B cell (primary cell): Measurements from ENCODE around the gene MBP. TPM values are rescaled to one million over a fixed set of nuclear protein-coding genes. Genes with fewer than 3 reads are reported as not detected.

ENCODE experiments used
- ATAC-seq: fragments of 200-7000 bp; cut with Tn5 transposase; one replicate; pipeline ENCODE4 v1.10.0; 2021; ENCODE audit warnings: low read depth, mild to moderate bottlenecking, moderate number of reproducible peaks, moderate library complexity
- CTCF ChIA-PET: fragments of 350-600 bp; sonication (Branson Sonifier 250); formaldehyde crosslinking; loops from one replicate; lab custom pipeline; 2021; ENCODE audit warnings: antibody characterized with exemption, inconsistent platforms; lab: Charles Lee
- POLR2A ChIA-PET: fragments of 350-600 bp; sonication (Branson Sonifier 250); formaldehyde crosslinking; loops from one replicate; lab custom pipeline; 2021; ENCODE audit warnings: antibody characterized with exemption; lab: Charles Lee
- DNase-seq: peaks from one replicate; pipeline ENCODE4 v3.0.0; 2013
- H2AFZ ChIP-seq: 2 replicates; pipeline ENCODE4 v1.6.1; 2012; ENCODE audit warnings: mild to moderate bottlenecking, low read depth, low read length; ENCODE audit not compliant: insufficient read depth, poor library complexity, severe bottlenecking
- H3K27ac ChIP-seq, 2 donors: 1 replicate in 1 of 2; 2 replicates in 1 of 2; pipeline ENCODE4 v1.5.1; 2012 to 2013; ENCODE audit warnings: low read length in 2 of 2, mild to moderate bottlenecking in 2 of 2, moderate library complexity in 1 of 2
- H3K27me3 ChIP-seq, 4 experiments: fragments of 200-600 bp in 1 of 4; sonication (generic) in 1 of 4; replicated peaks in 1 of 4; 1 replicate in 2 of 4; 2 replicates in 2 of 4; pipeline versions ENCODE4 v1.6.1 to v1.7.0; 2013 to 2016; ENCODE audit warnings: low read length in 3 of 4, mild to moderate bottlenecking in 2 of 4, mixed read lengths in 1 of 4, moderate library complexity in 1 of 4; ENCODE audit not compliant: insufficient read depth in 4 of 4, control insufficient read depth in 3 of 4; ENCODE audit errors: control extremely low read depth in 1 of 4
- H3K36me3 ChIP-seq, 2 experiments: replicated peaks in 1 of 2; 1 replicate in 1 of 2; 2 replicates in 1 of 2; pipeline versions ENCODE4 v1.6.1 to v1.7.1; 2013; ENCODE audit warnings: low read length in 1 of 2; ENCODE audit not compliant: insufficient read depth in 2 of 2, control insufficient read depth in 1 of 2; ENCODE audit errors: control extremely low read depth in 1 of 2, extremely low read depth in 1 of 2
- H3K4me1 ChIP-seq, 2 donors: fragments of 200-600 bp in 1 of 2; sonication (generic) in 1 of 2; 1 replicate in 1 of 2; 2 replicates in 1 of 2; pipeline versions ENCODE4 v1.5.1 to v1.6.1; 2013 to 2017; ENCODE audit warnings: low read length in 2 of 2; ENCODE audit not compliant: control insufficient read depth in 2 of 2, insufficient read depth in 2 of 2
- H3K4me2 ChIP-seq: replicated peaks from 2 replicates; pipeline ENCODE3; 2012; ENCODE audit warnings: mild to moderate bottlenecking, low read depth, low read length; ENCODE audit not compliant: poor library complexity, severe bottlenecking
- H3K4me3 ChIP-seq, 5 experiments: fragments of 200-600 bp in 1 of 5; sonication (generic) in 1 of 5; 1 replicate in 3 of 5; 2 replicates in 2 of 5; pipeline versions ENCODE4 v1.5.1 to v1.7.0; 2011 to 2016; ENCODE audit warnings: low read length in 4 of 5, mild to moderate bottlenecking in 4 of 5, low read depth in 2 of 5, control low read depth in 1 of 5, moderate library complexity in 1 of 5; ENCODE audit not compliant: insufficient read depth in 1 of 5; ENCODE audit errors: control extremely low read depth in 1 of 5, extremely low read depth in 1 of 5
- H3K79me2 ChIP-seq: fragments of 200-600 bp; sonication (generic); one replicate; pipeline ENCODE4 v1.6.0; 2016; ENCODE audit warnings: low read length; ENCODE audit not compliant: control insufficient read depth, insufficient read depth
- H3K9ac ChIP-seq: fragments of 200-600 bp; sonication (generic); 2 replicates; pipeline ENCODE4 v1.6.1; 2017; ENCODE audit warnings: mild to moderate bottlenecking, low read length, moderate library complexity
- H3K9me3 ChIP-seq, 3 donors: one replicate each; pipeline versions ENCODE4 v1.6.1 to v1.7.1; 2013; ENCODE audit warnings: low read length in 2 of 3; ENCODE audit not compliant: control insufficient read depth in 2 of 3, insufficient read depth in 1 of 3; ENCODE audit errors: control extremely low read depth in 1 of 3
- H4K20me1 ChIP-seq: 2 replicates; pipeline ENCODE4 v1.6.0; 2012; ENCODE audit warnings: mild to moderate bottlenecking, low read length; ENCODE audit not compliant: insufficient read depth, control insufficient read depth, poor library complexity, severe bottlenecking
- H3K27ac Mint-ChIP-seq: one replicate; pipeline ENCODE4 v1.8.0; 2021; ENCODE audit warnings: mixed read lengths
- H3K27me3 Mint-ChIP-seq: one replicate; pipeline ENCODE4 v1.8.0; 2021; ENCODE audit warnings: mixed read lengths
- H3K4me1 Mint-ChIP-seq: one replicate; pipeline ENCODE4 v1.8.0; 2021; ENCODE audit warnings: mixed read lengths
- H3K4me3 Mint-ChIP-seq: one replicate; pipeline ENCODE4 v1.8.0; 2021; ENCODE audit warnings: mixed read lengths
- H3K9me3 Mint-ChIP-seq: one replicate; pipeline ENCODE4 v1.8.0; 2022; ENCODE audit warnings: mixed read lengths; ENCODE audit not compliant: insufficient read depth
- EZH2 ChIP-seq: IDR thresholded peaks from 2 replicates; pipeline ENCODE4 v1.6.1; 2012; ENCODE audit warnings: borderline replicate concordance, low read depth, mild to moderate bottlenecking, moderate library complexity, low read length; ENCODE audit not compliant: insufficient read depth, poor library complexity, severe bottlenecking
- WGBS: methylation state at CpG from one replicate; pipeline ENCODE4 v1.1.5; 2013; ENCODE audit warnings: missing lambda C conversion rate; ENCODE audit not compliant: insufficient coverage; 5-methylcytosine and 5-hydroxymethylcytosine counted together
- intact Hi-C: fragments of 100-400 bp; cut with micrococcal nuclease; formaldehyde crosslinking; loops from one replicate; pipeline ENCODE4 v1.10.0; 2022
- polyA plus RNA-seq: library from polyadenylated mRNA; depleted of rRNA; stranded (reverse); fragments of >200 nt; gene quantifications from 2 replicates; pipeline ENCODE4 v1.2.3, GENCODE V29; 2012
- total RNA-seq, 2 donors: library from RNA; stranded (reverse); fragments of 120-200 nt in 1 of 2; gene quantifications; 1 replicate in 1 of 2; 2 replicates in 1 of 2; pipeline versions ENCODE4 v1.2.3 to v1.2.4, GENCODE V29; 2013 to 2022
- TF ChIP-seq, protein P1 (sequence below): fragments of 200-600 bp; IDR thresholded peaks from one replicate; pipeline ENCODE4 v1.8.0; 2022; ENCODE audit warnings: antibody characterized with exemption, mild to moderate bottlenecking

Gene MBP
- total and polyA plus RNA-seq, 2 donors (not counting 1 experiment from before 2014, with no cell fraction given) = 30.1 to 192 TPM

GRCh38 chr18:76984193-76985155, 148.1 kb downstream of the MBP start:
- no peak overlapping the region for H3K4me2 ChIP-seq
- H3K4me1 ChIP-seq = peaks cover 37 to 52% of the 10 kb centered on the region in 2 donors
- H3K27ac Mint-ChIP-seq = no peak overlapping the region
- POLR2A ChIA-PET = interaction anchor here (1.1 to 2.5 kb wide), 2 partner anchors 19 to 62 kb away, joined by 3 to 11 read pairs; no protein-coding TSS in a partner anchor
- ATAC-seq (no peak), DNase-seq (no peak)
- H3K9ac ChIP-seq = no peak overlapping the region
- TF ChIP-seq, protein P1, sequence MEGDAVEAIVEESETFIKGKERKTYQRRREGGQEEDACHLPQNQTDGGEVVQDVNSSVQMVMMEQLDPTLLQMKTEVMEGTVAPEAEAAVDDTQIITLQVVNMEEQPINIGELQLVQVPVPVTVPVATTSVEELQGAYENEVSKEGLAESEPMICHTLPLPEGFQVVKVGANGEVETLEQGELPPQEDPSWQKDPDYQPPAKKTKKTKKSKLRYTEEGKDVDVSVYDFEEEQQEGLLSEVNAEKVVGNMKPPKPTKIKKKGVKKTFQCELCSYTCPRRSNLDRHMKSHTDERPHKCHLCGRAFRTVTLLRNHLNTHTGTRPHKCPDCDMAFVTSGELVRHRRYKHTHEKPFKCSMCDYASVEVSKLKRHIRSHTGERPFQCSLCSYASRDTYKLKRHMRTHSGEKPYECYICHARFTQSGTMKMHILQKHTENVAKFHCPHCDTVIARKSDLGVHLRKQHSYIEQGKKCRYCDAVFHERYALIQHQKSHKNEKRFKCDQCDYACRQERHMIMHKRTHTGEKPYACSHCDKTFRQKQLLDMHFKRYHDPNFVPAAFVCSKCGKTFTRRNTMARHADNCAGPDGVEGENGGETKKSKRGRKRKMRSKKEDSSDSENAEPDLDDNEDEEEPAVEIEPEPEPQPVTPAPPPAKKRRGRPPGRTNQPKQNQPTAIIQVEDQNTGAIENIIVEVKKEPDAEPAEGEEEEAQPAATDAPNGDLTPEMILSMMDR = no peak
- TF ChIP-seq EZH2 = no peak
- H3K27ac ChIP-seq = no peak overlapping the region
- no peaks in the 10 kb centered on the region for H3K9me3 Mint-ChIP-seq
- no peaks in the 10 kb centered on the region for H3K27me3 ChIP-seq
- H3K27me3 Mint-ChIP-seq = no peaks in the 10 kb centered on the region
- no peak overlapping the region for H2AFZ ChIP-seq
- intact Hi-C loops = loop anchor here (5.0 kb wide), 1 partner anchor 162 kb away; the partner anchor contains the start of gene ZNF236
- H3K79me2 ChIP-seq = no peaks in the 10 kb centered on the region
- CTCF ChIA-PET = interaction anchor here (0.7 to 13.3 kb wide), 26 partner anchors 9 to 234 kb away, joined by 3 to 359 read pairs (median 6); no protein-coding TSS in a partner anchor
- no peaks in the 10 kb centered on the region for H3K36me3 ChIP-seq
- H3K4me3 Mint-ChIP-seq = no peak overlapping the region
- 96% methylated on average over 38 of the region's 40 CpGs for WGBS
- no peaks in the 10 kb centered on the region for H4K20me1 ChIP-seq
- H3K9me3 ChIP-seq = no peaks in the 10 kb centered on the region
- peaks cover 52% of the 10 kb centered on the region for H3K4me1 Mint-ChIP-seq
- no peak overlapping the region for H3K4me3 ChIP-seq
